Upper lobe of left lung (tissue), 4 donors: ENCODE data around the gene COA8.

Experiments used
- CTCF ChIP-seq, 6 experiments: fragments of 450-650 bp in 4 of 6; fragments of 200-600 bp in 2 of 6; sonication (generic) in 2 of 6; IDR thresholded peaks; one replicate each; pipeline ENCODE4 v1.5.1; 2016 to 2019; ENCODE audit warnings: antibody characterized with exemption in 6 of 6
- EP300 ChIP-seq, 4 donors: sonication (generic); formaldehyde crosslinking; IDR thresholded peaks; one replicate each; pipeline ENCODE4 v1.5.1; 2017; ENCODE audit warnings: antibody characterized with exemption in 4 of 4, control low read depth in 2 of 4
- POLR2A ChIP-seq, 4 donors: fragments of 450-650 bp; IDR thresholded peaks; one replicate each; pipeline ENCODE4 v1.5.1; 2016 to 2017; ENCODE audit warnings: antibody characterized with exemption in 4 of 4, mild to moderate bottlenecking in 2 of 4

- TF ChIP-seq CTCF (IDR thresholded peaks at IDR 0.05) (no peak), POLR2A (IDR thresholded peaks at IDR 0.05) (no peak), EP300 (IDR thresholded peaks at IDR 0.05) (no peak)
These were observed 48.0 kb upstream of the COA8 start for GRCh38 chr14:103514596-103515421.
